Lung (tissue), 12 donors: ENCODE measurements around the gene CCND1. TPM values are rescaled to one million over a fixed set of nuclear protein-coding genes. Genes with fewer than 3 reads are reported as not detected.

Experiments
- ATAC-seq: fragments of 200-7000 bp; cut with Tn5 transposase; one replicate; pipeline ENCODE4 v1.9.1; 2020; ENCODE audit warnings: moderate number of reproducible peaks; ENCODE audit not compliant: insufficient read depth, low FRiP score
- DNase-seq, 3 donors: peaks; one replicate each; pipeline ENCODE4 v3.0.0-alpha.2; 2013 to 2017
- H3K27ac ChIP-seq, 2 donors: one replicate each; pipeline ENCODE4 v1.5.1; 2013; ENCODE audit warnings: mild to moderate bottlenecking in 2 of 2, moderate library complexity in 2 of 2, control low read depth in 1 of 2, inconsistent platforms in 1 of 2, low read depth in 1 of 2, low read length in 1 of 2
- H3K27me3 ChIP-seq, 3 donors: one replicate each; pipeline ENCODE4 v1.5.1; 2013; ENCODE audit warnings: low read length in 2 of 3; ENCODE audit not compliant: control insufficient read depth in 3 of 3, insufficient read depth in 3 of 3
- H3K36me3 ChIP-seq, 4 donors: one replicate each; pipeline ENCODE4 v1.5.1; 2013; ENCODE audit warnings: low read length in 4 of 4, mild to moderate bottlenecking in 1 of 4, moderate library complexity in 1 of 4; ENCODE audit not compliant: control insufficient read depth in 4 of 4, insufficient read depth in 4 of 4
- H3K4me1 ChIP-seq, 5 donors: one replicate each; pipeline ENCODE4 v1.5.1; 2013; ENCODE audit warnings: low read length in 5 of 5, mild to moderate bottlenecking in 2 of 5, moderate library complexity in 1 of 5; ENCODE audit not compliant: control insufficient read depth in 5 of 5, insufficient read depth in 5 of 5
- H3K4me3 ChIP-seq: one replicate; pipeline ENCODE4 v1.5.1; 2013; ENCODE audit warnings: mild to moderate bottlenecking, control low read depth, moderate library complexity
- H3K9ac ChIP-seq, 2 donors: one replicate each; pipeline ENCODE4 v1.5.1; 2013; ENCODE audit warnings: low read length in 2 of 2, control low read depth in 1 of 2; ENCODE audit not compliant: insufficient read depth in 1 of 2
- H3K9me3 ChIP-seq, 4 donors: one replicate each; pipeline ENCODE4 v1.5.1; 2013; ENCODE audit warnings: low read length in 3 of 4, mild to moderate bottlenecking in 1 of 4, moderate library complexity in 1 of 4; ENCODE audit not compliant: control insufficient read depth in 4 of 4, insufficient read depth in 3 of 4
- WGBS, 2 donors: extraction: QIAGEN DNeasy Blood & Tissue Kit; methylation state at CpG; one replicate each; pipeline ENCODE4 v1.1.7; 2013; 5-methylcytosine and 5-hydroxymethylcytosine counted together
- polyA plus RNA-seq, 2 donors: library from polyadenylated mRNA; stranded (reverse); fragments of 200-250 nt; gene quantifications; one replicate each; pipeline ENCODE4 v1.2.1, GENCODE V29; 2013
- total RNA-seq, 2 donors: library from RNA; depleted of rRNA in 1 of 2; stranded (reverse); fragments of >200 nt in 1 of 2; gene quantifications; one replicate each; pipeline ENCODE4 v1.2.1, GENCODE V29; 2014 to 2021
- TF ChIP-seq, protein P1 (sequence below): IDR thresholded peaks from 2 replicates; pipeline ENCODE4 v1.5.1; 2012; ENCODE audit warnings: mild to moderate bottlenecking; ENCODE audit errors: control extremely low read depth, extremely low read depth
- donor health status: control.
- donor health status: control.
- donor health status: Bipolar disorder and iron deficiency.
- donor health status: healthy.
- donor health status: DM: yes; HTN: yes; CAD: no.

CCND1 gene
- total and polyA plus RNA-seq, 4 donors, result 32.1 to 190 (median 84.3) TPM

DNA sequence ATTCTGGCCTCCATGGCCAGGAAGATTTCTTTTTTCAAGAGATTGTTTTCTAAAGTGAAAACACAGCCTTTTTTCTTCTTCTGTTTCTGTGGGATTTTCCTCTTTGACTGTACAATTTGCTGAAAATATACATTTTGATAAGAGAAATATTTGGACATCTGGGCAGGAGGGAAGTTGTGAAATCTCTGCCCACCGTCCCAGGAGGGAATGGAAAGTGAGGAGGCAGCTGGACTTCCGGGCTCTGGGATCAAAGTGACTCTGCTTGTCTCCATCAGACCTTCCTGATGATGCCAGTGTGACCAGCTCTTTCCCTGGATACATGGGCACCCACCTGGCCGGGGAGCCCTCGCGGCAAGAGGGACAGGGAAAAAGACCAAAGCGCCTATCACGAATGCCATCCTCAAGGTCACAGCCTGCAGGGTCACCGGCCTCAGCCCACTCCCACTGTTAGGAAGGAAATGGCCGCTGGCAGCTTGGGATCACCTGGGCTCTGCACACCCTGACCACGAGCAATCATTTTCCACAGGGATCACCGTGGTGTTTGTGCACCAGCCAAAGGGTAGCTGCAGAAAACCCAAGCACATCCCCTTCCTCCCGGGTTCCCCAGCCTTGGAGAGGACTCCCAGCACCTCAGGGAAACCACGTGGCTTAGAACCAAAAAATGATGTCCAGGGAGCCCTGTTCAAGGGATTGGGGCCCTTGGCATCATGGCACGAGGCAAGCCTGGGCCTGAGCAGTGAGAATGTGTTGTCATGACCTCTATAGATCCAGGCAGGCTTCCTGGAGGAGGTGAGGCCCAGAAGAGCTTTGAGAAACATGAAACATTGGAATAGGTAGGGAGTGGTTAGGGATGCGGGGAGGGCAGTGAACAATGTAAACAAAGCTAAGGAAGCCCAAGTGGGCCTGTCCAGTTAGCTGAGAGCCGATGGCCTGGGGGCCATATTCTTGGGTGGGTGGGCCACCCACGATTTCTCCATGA, 29.1 kb upstream of the CCND1 start:
- Histone ChIP-seq H3K27me3 (no peaks in the 10 kb centered on the region), H3K27ac (no peak overlapping the region), H3K4me3 (no peak overlapping the region), H3K9ac (no peak overlapping the region), H3K4me1 (no peaks in the 10 kb centered on the region), H3K36me3 (no peaks in the 10 kb centered on the region), H3K9me3 (peaks cover 0 to 12% (median 4%) of the 10 kb centered on the region in 4 donors)
- DNase-seq, result no peak
- TF ChIP-seq, protein P1, sequence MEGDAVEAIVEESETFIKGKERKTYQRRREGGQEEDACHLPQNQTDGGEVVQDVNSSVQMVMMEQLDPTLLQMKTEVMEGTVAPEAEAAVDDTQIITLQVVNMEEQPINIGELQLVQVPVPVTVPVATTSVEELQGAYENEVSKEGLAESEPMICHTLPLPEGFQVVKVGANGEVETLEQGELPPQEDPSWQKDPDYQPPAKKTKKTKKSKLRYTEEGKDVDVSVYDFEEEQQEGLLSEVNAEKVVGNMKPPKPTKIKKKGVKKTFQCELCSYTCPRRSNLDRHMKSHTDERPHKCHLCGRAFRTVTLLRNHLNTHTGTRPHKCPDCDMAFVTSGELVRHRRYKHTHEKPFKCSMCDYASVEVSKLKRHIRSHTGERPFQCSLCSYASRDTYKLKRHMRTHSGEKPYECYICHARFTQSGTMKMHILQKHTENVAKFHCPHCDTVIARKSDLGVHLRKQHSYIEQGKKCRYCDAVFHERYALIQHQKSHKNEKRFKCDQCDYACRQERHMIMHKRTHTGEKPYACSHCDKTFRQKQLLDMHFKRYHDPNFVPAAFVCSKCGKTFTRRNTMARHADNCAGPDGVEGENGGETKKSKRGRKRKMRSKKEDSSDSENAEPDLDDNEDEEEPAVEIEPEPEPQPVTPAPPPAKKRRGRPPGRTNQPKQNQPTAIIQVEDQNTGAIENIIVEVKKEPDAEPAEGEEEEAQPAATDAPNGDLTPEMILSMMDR, result no peak
- 67 to 74% methylated on average over 17 of the region's 17 CpGs for WGBS, 2 donors
- ATAC-seq, result no peak

DNA sequence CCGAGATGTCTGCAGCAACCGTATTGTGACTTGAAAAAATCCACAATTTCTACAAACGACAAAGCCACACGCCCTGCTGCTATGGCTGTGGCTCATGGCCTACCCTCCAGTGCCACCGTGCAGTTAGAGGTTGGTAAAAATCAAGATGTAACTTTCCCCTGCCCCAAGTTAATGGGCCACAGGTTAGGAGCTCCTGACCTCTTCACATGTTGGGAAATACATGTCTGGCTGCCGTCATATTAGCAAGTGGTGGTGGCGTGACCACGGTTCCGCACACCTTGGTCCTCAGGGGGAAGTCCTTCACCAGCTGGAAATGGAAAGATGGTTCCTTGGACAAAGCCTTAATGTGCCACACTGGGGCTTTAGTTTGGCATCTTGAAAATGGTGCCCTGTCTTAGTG, 27.4 kb upstream of the CCND1 start:
- H3K36me3 ChIP-seq, result no peaks in the 10 kb centered on the region
- DNase-seq (no peak), ATAC-seq (no peak)
- H3K9me3 ChIP-seq, result peaks cover 0 to 11% (median 3%) of the 10 kb centered on the region in 4 donors
- H3K4me3 ChIP-seq, result no peak overlapping the region
- H3K9ac ChIP-seq, result no peak overlapping the region
- no peak overlapping the region for H3K27ac ChIP-seq
- H3K27me3 ChIP-seq, result no peaks in the 10 kb centered on the region
- WGBS, 2 donors, result 92 to 94% methylated on average over 9 of the region's 9 CpGs
- H3K4me1 ChIP-seq, result no peaks in the 10 kb centered on the region
- TF ChIP-seq, protein P1, result no peak

DNA sequence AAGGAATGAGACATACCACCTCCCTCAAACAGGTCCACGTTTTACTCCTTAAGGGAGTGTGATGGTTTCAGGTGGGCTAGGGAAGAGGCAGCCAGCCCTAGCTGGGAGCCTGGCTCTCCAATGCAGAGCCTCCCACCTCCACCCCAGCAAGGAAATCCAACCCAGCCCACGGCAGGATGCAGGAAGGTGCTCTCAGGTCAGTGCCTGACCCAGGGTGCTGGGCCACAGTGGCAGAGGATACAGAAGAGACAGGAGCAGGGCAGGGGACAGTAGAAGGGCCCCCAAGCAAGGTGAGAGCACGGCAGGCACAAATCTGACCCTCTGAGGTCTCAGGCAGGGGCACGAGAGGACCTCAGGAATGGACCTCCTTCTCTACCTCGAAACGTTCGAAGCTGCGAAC, 26.9 kb upstream of the CCND1 start:
- H3K27ac ChIP-seq, result no peak overlapping the region
- H3K4me1 ChIP-seq, result no peaks in the 10 kb centered on the region
- no peak overlapping the region for H3K9ac ChIP-seq
- H3K27me3 ChIP-seq, result no peaks in the 10 kb centered on the region
- WGBS, 2 donors, result 87 to 89% methylated on average over 8 of the region's 8 CpGs
- TF ChIP-seq, protein P1, result no peak
- H3K9me3 ChIP-seq, result peaks cover 0 to 6% (median 2%) of the 10 kb centered on the region in 4 donors
- ATAC-seq, result no peak
- no peaks in the 10 kb centered on the region for H3K36me3 ChIP-seq
- no peak for DNase-seq
- H3K4me3 ChIP-seq, result no peak overlapping the region
